ENCODE measurements around the gene SKOR2. TPM values are rescaled to one million over a fixed set of nuclear protein-coding genes. Genes with fewer than 3 reads are reported as not detected.

SKOR2 gene
- total and polyA plus RNA-seq, 2 donors (not counting 1 experiment from before 2014, with no cell fraction given) = not detected

DNA sequence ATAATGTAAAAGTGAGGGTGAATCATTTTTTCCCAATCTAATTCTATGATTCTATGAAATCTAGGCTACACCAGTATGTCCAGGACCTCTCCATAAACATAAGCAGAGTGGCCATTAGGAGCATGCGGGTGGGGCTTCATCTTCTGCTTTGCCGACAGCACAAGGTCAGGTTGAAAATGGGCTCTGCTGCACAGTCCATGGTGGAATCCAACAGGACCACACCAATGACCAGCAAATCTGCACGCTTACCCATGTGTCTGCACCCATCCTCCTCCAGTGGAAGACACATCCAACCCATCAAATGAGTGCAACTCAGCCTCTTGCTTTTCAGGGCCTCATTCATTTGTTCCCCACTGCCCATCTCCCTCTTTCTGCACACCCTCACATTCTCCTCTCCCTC is 43.3 kb upstream of the SKOR2 start:
- ChIA-PET POLR2A (no interaction called here), CTCF (no interaction called here)
- DNase-seq (no peak), ATAC-seq (ENCODE audit: low read depth) (no peak)
- Histone ChIP-seq H3K36me3 (replicated peaks in 1 of 2; ENCODE audit: control extremely low read depth in 1 of 2, control insufficient read depth in 1 of 2, extremely low read depth in 1 of 2, insufficient read depth in 2 of 2, low read length in 1 of 2) (no peaks in the 10 kb centered on the region), H3K9ac (ENCODE audit: low read length) (no peak overlapping the region), H2AFZ (ENCODE audit: insufficient read depth, low read depth, low read length, poor library complexity, severe bottlenecking) (no peak overlapping the region), H3K27me3 (replicated peaks in 1 of 4; ENCODE audit: control extremely low read depth in 1 of 4, control insufficient read depth in 3 of 4, insufficient read depth in 4 of 4, low read length in 3 of 4) (peaks cover 0 to 6% (median 0%) of the 10 kb centered on the region in 4 experiments), H3K79me2 (ENCODE audit: control insufficient read depth, insufficient read depth, low read length) (no peaks in the 10 kb centered on the region), H4K20me1 (ENCODE audit: control insufficient read depth, insufficient read depth, low read length, poor library complexity, severe bottlenecking) (no peaks in the 10 kb centered on the region), H3K9me3 (ENCODE audit: control extremely low read depth in 1 of 3, control insufficient read depth in 2 of 3, insufficient read depth in 1 of 3, low read length in 2 of 3) (peaks cover 0 to 5% (median 0%) of the 10 kb centered on the region in 3 donors), H3K27ac (ENCODE audit: low read length in 2 of 2) (no peak overlapping the region), H3K4me2 (replicated peaks; ENCODE audit: low read depth, low read length, poor library complexity, severe bottlenecking) (no peak overlapping the region), H3K4me3 (ENCODE audit: control extremely low read depth in 1 of 5, extremely low read depth in 1 of 5, insufficient read depth in 1 of 5, low read depth in 2 of 5, low read length in 4 of 5) (no peak overlapping the region), H3K4me1 (ENCODE audit: control insufficient read depth in 2 of 2, insufficient read depth in 2 of 2, low read length in 2 of 2) (no peaks in the 10 kb centered on the region)
- no peak overlapping the region for H3K27ac Mint-ChIP-seq
- no peak overlapping the region for H3K4me3 Mint-ChIP-seq
- H3K9me3 Mint-ChIP-seq (ENCODE audit: insufficient read depth) = peaks cover 3% of the 10 kb centered on the region
- WGBS (ENCODE audit: insufficient coverage) = 94% methylated on average over 3 of the region's 3 CpGs
- intact Hi-C loops (cut with micrococcal nuclease) = no loop called here
- no peaks in the 10 kb centered on the region for H3K4me1 Mint-ChIP-seq
- TF ChIP-seq EZH2 (IDR thresholded peaks at IDR 0.05; ENCODE audit: borderline replicate concordance, insufficient read depth, low read depth, low read length, poor library complexity, severe bottlenecking) (no peak), CTCF (IDR thresholded peaks at IDR 0.05) (no peak)
- H3K27me3 Mint-ChIP-seq = peaks cover 32% of the 10 kb centered on the region

DNA sequence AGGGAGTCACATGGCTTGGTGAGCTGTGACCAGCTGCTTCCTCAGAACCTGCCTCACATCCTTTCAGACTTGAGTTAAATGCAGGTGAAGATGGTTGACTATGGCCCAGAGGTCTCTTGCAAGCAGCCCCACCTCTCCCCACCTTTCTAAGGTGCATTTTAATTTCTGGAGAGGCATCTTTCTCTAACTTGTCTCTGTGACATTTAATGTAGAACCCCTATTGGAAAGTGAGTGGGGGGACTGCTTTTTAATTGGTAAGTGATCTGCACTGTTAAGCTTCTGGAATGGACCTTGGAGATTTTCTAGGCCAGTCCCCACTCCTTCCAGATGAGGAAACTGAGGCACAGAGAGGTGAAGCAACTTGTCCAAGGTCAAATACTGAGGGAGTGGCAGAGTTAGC is 37.3 kb upstream of the SKOR2 start:
- Histone ChIP-seq H3K4me2 (replicated peaks; ENCODE audit: low read depth, low read length, poor library complexity, severe bottlenecking) (no peak overlapping the region), H3K9ac (ENCODE audit: low read length) (no peak overlapping the region), H3K79me2 (ENCODE audit: control insufficient read depth, insufficient read depth, low read length) (no peaks in the 10 kb centered on the region), H2AFZ (ENCODE audit: insufficient read depth, low read depth, low read length, poor library complexity, severe bottlenecking) (no peak overlapping the region), H3K4me3 (ENCODE audit: control extremely low read depth in 1 of 5, extremely low read depth in 1 of 5, insufficient read depth in 1 of 5, low read depth in 2 of 5, low read length in 4 of 5) (no peak overlapping the region), H4K20me1 (ENCODE audit: control insufficient read depth, insufficient read depth, low read length, poor library complexity, severe bottlenecking) (no peaks in the 10 kb centered on the region), H3K4me1 (ENCODE audit: control insufficient read depth in 2 of 2, insufficient read depth in 2 of 2, low read length in 2 of 2) (no peaks in the 10 kb centered on the region), H3K9me3 (ENCODE audit: control extremely low read depth in 1 of 3, control insufficient read depth in 2 of 3, insufficient read depth in 1 of 3, low read length in 2 of 3) (peaks cover 0 to 4% (median 2%) of the 10 kb centered on the region in 3 donors), H3K27ac (ENCODE audit: low read length in 2 of 2) (no peak overlapping the region), H3K27me3 (replicated peaks in 1 of 4; ENCODE audit: control extremely low read depth in 1 of 4, control insufficient read depth in 3 of 4, insufficient read depth in 4 of 4, low read length in 3 of 4) (peaks cover 0 to 13% (median 0%) of the 10 kb centered on the region in 4 experiments), H3K36me3 (replicated peaks in 1 of 2; ENCODE audit: control extremely low read depth in 1 of 2, control insufficient read depth in 1 of 2, extremely low read depth in 1 of 2, insufficient read depth in 2 of 2, low read length in 1 of 2) (no peaks in the 10 kb centered on the region)
- ChIA-PET POLR2A (no interaction called here), CTCF (no interaction called here)
- Mint-ChIP-seq H3K4me1 (peaks cover 13% of the 10 kb centered on the region), H3K27ac (no peak overlapping the region), H3K4me3 (no peak overlapping the region), H3K27me3 (peaks cover 30% of the 10 kb centered on the region), H3K9me3 (ENCODE audit: insufficient read depth) (peaks cover 4% of the 10 kb centered on the region)
- no peak for ATAC-seq (ENCODE audit: low read depth)
- intact Hi-C loops (cut with micrococcal nuclease) = no loop called here
- no peak for DNase-seq
- TF ChIP-seq CTCF (IDR thresholded peaks at IDR 0.05) (no peak), EZH2 (IDR thresholded peaks at IDR 0.05; ENCODE audit: borderline replicate concordance, insufficient read depth, low read depth, low read length, poor library complexity, severe bottlenecking) (no peak)
